ENCODE measurements around the gene ERCC1. TPM values are rescaled to one million over a fixed set of nuclear protein-coding genes. Genes with fewer than 3 reads are reported as not detected.

Gene ERCC1
- polyA plus RNA-seq, 2 of the 4 experiments (the other 2 are of a cell fraction), result 81.7 to 93.0 TPM

DNA sequence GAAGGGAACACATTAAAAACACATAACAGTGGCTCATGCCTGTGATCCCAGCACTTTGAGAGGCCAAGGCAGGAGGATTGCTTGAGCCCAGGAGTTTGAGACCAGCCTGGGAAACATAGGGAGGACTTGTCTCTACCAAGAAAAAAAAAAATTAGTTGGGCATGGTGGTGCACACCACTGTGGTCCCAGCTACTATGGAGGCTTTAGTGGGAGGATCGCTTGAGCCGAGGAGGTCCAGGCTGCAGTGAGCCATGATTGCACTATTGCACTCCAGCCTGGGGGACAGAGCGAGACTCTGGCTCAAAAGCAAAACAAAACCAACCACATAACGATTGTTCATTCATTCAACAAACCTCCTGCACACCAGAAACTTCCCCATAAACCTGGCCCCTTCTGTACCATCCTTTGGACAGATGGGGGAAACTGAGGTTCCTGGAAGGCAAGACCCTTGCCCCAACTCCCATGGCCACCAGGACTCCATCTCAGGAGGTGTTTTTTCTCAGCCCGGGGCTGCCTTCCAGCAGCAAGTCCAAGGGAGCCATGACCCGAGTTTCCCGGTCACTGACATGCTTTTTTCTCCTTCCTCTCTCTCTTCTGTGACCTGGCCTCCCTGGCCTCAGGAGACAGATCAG is 48.3 kb upstream of the ERCC1 start:
- FAIRE-seq (no peak), ATAC-seq (no peak), DNase-seq (ENCODE audit: low read depth in 1 of 2, low spot score in 1 of 2) (no peak)
- TF ChIP-seq EHF (CRISPR knock-in tag; IDR thresholded peaks at IDR 0.05), result 0 out of 2 replicates have a peak, but pooled peaks have one; percentile 48
- TF ChIP-seq MAZ (IDR thresholded peaks at IDR 0.05; ENCODE audit: borderline replicate concordance, low read depth, low read length), result no peak
- TF ChIP-seq EP300 (IDR thresholded peaks at IDR 0.05), result no peak
- no peak for TF ChIP-seq RARB (CRISPR knock-in tag; IDR thresholded peaks at IDR 0.05)
- 0 out of 2 replicates have a peak, but pooled peaks have one; percentile 16 for TF ChIP-seq HOXB5 (CRISPR knock-in tag; IDR thresholded peaks at IDR 0.05)
- TF ChIP-seq HOXA7 (CRISPR knock-in tag; IDR thresholded peaks at IDR 0.05), result peak; percentile 88
- no peak for TF ChIP-seq ZFP36 (IDR thresholded peaks at IDR 0.05; ENCODE audit: borderline replicate concordance, partially characterized antibody)
- no peak for TF ChIP-seq RNF2 (IDR thresholded peaks at IDR 0.05; ENCODE audit: borderline replicate concordance, low read depth)
- no peak for TF ChIP-seq SREBF2 (IDR thresholded peaks at IDR 0.05)
- no peak for TF ChIP-seq ZC3H11A (IDR thresholded peaks at IDR 0.05)
- no peak for TF ChIP-seq HOXB13 (CRISPR knock-in tag; IDR thresholded peaks at IDR 0.05; ENCODE audit: low read depth)
- TF ChIP-seq, protein P1, sequence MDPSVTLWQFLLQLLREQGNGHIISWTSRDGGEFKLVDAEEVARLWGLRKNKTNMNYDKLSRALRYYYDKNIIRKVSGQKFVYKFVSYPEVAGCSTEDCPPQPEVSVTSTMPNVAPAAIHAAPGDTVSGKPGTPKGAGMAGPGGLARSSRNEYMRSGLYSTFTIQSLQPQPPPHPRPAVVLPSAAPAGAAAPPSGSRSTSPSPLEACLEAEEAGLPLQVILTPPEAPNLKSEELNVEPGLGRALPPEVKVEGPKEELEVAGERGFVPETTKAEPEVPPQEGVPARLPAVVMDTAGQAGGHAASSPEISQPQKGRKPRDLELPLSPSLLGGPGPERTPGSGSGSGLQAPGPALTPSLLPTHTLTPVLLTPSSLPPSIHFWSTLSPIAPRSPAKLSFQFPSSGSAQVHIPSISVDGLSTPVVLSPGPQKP (IDR thresholded peaks at IDR 0.05; ENCODE audit: low read depth, low read length), result no peak
- peak; percentile 79; the same call in 1 of the 2 replicates for TF ChIP-seq FOSB (CRISPR knock-in tag; IDR thresholded peaks at IDR 0.05)
- TF ChIP-seq KDM1A (IDR thresholded peaks at IDR 0.05; ENCODE audit: low read depth), result no peak
- TF ChIP-seq TP53 (CRISPR knock-in tag; IDR thresholded peaks at IDR 0.05), result no peak
- TF ChIP-seq, protein P2, sequence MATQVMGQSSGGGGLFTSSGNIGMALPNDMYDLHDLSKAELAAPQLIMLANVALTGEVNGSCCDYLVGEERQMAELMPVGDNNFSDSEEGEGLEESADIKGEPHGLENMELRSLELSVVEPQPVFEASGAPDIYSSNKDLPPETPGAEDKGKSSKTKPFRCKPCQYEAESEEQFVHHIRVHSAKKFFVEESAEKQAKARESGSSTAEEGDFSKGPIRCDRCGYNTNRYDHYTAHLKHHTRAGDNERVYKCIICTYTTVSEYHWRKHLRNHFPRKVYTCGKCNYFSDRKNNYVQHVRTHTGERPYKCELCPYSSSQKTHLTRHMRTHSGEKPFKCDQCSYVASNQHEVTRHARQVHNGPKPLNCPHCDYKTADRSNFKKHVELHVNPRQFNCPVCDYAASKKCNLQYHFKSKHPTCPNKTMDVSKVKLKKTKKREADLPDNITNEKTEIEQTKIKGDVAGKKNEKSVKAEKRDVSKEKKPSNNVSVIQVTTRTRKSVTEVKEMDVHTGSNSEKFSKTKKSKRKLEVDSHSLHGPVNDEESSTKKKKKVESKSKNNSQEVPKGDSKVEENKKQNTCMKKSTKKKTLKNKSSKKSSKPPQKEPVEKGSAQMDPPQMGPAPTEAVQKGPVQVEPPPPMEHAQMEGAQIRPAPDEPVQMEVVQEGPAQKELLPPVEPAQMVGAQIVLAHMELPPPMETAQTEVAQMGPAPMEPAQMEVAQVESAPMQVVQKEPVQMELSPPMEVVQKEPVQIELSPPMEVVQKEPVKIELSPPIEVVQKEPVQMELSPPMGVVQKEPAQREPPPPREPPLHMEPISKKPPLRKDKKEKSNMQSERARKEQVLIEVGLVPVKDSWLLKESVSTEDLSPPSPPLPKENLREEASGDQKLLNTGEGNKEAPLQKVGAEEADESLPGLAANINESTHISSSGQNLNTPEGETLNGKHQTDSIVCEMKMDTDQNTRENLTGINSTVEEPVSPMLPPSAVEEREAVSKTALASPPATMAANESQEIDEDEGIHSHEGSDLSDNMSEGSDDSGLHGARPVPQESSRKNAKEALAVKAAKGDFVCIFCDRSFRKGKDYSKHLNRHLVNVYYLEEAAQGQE (IDR thresholded peaks at IDR 0.05), result no peak
- no peak overlapping the region for H3K4me2 ChIP-seq
- no peak overlapping the region for H3K4me3 ChIP-seq
- H3K9me3 ChIP-seq, result no peaks in the 10 kb centered on the region
- ChIA-PET POLR2A (no interaction called here), CTCF (interaction anchor here (1.0 to 33.4 kb wide), 4 partner anchors 15 to 141 kb away, joined by 3 to 1883 read pairs (median 56); partner anchors contain the start of gene ERCC1)
- peaks cover 16% of the 10 kb centered on the region for H3K4me1 ChIP-seq
- no peak overlapping the region for H3K27ac ChIP-seq
- WGBS (ENCODE audit: missing lambda C conversion rate), result 68% methylated on average over 7 of the region's 7 CpGs

DNA sequence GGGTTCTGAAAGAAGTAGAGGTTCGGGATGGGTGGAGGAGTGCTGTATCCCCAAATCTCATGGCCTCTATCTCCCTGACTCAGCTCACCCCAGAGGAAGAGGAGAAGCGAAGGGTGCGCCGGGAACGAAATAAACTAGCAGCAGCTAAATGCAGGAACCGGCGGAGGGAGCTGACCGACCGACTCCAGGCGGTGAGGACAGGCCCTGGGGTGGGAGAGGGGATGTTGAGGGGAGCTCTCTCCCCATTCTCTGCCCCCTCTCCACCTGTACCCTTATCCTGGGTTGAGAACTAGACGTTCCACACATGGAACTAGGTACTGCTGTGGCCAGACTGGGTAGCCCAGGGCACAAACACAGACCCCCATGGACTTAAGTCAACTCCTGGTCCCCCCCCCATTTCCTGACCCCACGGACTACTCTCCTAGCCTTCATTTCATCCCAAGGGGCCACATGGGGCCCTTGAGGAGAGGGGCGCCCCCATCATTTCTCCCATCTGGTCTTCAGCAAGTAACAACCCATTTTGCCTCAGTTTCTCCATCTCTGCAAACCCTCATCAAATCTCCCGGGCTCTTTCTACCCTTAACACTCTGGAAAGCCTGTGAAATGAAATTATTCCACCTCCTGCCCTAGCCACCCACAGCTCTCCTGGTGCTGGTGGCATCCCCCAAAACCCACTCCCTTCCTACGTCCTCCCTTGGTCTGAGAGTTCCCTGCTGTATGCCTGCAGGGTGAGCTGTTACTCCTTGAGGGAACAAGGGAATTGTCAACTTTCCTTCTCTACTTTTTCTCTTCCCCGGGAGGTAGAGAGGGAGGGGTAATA is 47.6 kb upstream of the ERCC1 start:
- POLR2A ChIA-PET, result no interaction called here
- CTCF ChIA-PET, result interaction anchor here (0.9 to 33.4 kb wide), 6 partner anchors 7 to 142 kb away, joined by 3 to 1883 read pairs (median 6); partner anchors contain the start of gene ERCC1
- Histone ChIP-seq H3K4me2 (no peak overlapping the region), H3K4me1 (peaks cover 23% of the 10 kb centered on the region), H3K27ac (no peak overlapping the region), H3K9me3 (no peaks in the 10 kb centered on the region), H3K4me3 (no peak overlapping the region)
- ATAC-seq (no peak), DNase-seq (ENCODE audit: low read depth in 1 of 2, low spot score in 1 of 2) (no peak), FAIRE-seq (no peak)
- TF ChIP-seq POLR2AphosphoS2 (conservative IDR thresholded peaks at IDR 0.05; ENCODE audit: low read length) (peak; percentile 91), CBX2 (IDR thresholded peaks at IDR 0.05; ENCODE audit: borderline replicate concordance, low read depth) (no peak), MAZ (IDR thresholded peaks at IDR 0.05; ENCODE audit: borderline replicate concordance, low read depth, low read length) (no peak), ZNF302 (CRISPR knock-in tag; IDR thresholded peaks at IDR 0.05) (no peak), JUNB (IDR thresholded peaks at IDR 0.05) (no peak), TFCP2L1 (CRISPR knock-in tag; IDR thresholded peaks at IDR 0.05) (peak; percentile 78; the same call in 1 of the 2 replicates), HOXA7 (CRISPR knock-in tag; IDR thresholded peaks at IDR 0.05) (peak; percentile 78; the same call in 1 of the 2 replicates), FOSB (CRISPR knock-in tag; IDR thresholded peaks at IDR 0.05) (peak; percentile 54)
- TF ChIP-seq, protein P3, sequence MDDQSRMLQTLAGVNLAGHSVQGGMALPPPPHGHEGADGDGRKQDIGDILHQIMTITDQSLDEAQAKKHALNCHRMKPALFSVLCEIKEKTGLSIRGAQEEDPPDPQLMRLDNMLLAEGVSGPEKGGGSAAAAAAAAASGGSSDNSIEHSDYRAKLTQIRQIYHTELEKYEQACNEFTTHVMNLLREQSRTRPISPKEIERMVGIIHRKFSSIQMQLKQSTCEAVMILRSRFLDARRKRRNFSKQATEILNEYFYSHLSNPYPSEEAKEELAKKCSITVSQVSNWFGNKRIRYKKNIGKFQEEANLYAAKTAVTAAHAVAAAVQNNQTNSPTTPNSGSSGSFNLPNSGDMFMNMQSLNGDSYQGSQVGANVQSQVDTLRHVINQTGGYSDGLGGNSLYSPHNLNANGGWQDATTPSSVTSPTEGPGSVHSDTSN (IDR thresholded peaks at IDR 0.05), result no peak
- WGBS (ENCODE audit: missing lambda C conversion rate), result 71% methylated on average over 16 of the region's 16 CpGs

Data from A549 (cell line).